ENCODE results near the gene PPFIBP1.

DNA sequence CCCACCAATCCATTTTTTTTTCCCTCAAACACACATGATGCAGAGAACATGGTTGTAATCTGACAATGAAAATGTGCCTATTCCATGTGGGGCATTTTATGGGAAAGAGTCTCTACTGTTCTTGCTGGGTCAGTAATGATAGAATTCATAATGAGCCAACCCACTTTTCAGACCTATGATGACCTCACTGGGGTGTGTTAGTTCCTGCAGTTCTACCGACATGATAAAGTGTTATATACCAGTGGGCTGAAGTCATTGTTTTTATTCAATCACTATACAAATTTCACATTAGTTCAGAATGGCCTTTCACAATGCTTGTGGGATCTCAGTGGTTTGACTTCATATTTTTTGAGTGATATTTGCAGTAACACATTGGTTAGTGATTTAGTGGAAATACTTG lies 47.5 kb downstream of the PPFIBP1 start:
- no peak for TF ChIP-seq EZH2 (IDR thresholded peaks at IDR 0.05; ENCODE audit: low read length)
- TF ChIP-seq, protein P1, sequence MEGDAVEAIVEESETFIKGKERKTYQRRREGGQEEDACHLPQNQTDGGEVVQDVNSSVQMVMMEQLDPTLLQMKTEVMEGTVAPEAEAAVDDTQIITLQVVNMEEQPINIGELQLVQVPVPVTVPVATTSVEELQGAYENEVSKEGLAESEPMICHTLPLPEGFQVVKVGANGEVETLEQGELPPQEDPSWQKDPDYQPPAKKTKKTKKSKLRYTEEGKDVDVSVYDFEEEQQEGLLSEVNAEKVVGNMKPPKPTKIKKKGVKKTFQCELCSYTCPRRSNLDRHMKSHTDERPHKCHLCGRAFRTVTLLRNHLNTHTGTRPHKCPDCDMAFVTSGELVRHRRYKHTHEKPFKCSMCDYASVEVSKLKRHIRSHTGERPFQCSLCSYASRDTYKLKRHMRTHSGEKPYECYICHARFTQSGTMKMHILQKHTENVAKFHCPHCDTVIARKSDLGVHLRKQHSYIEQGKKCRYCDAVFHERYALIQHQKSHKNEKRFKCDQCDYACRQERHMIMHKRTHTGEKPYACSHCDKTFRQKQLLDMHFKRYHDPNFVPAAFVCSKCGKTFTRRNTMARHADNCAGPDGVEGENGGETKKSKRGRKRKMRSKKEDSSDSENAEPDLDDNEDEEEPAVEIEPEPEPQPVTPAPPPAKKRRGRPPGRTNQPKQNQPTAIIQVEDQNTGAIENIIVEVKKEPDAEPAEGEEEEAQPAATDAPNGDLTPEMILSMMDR (optimal IDR thresholded peaks at IDR 0.05 in 1 of 3, IDR thresholded peaks at IDR 0.05 in 1 of 3, conservative IDR thresholded peaks at IDR 0.05 in 1 of 3; ENCODE audit: extremely low read depth in 1 of 3, insufficient read depth in 2 of 3, low read length in 3 of 3) = no peak
